NT2/D1 (cell line): ENCODE results near the gene R3HDM4.

Experiments used
- SUZ12 ChIP-seq: IDR thresholded peaks from 2 replicates; pipeline ENCODE4 v1.6.1; 2011; ENCODE audit not compliant: insufficient read length, insufficient read depth; ENCODE audit errors: extremely low read depth
- YY1 ChIP-seq: IDR thresholded peaks from 2 replicates; pipeline ENCODE4 v1.6.1; 2011; ENCODE audit not compliant: insufficient read length, insufficient read depth
- ZNF274 ChIP-seq: IDR thresholded peaks from 2 replicates; pipeline ENCODE4 v1.6.1; 2011; ENCODE audit warnings: mild to moderate bottlenecking, low read depth, low read length

GRCh38 chr19:927351-927779 is 14.3 kb upstream of the R3HDM4 start:
- TF ChIP-seq YY1 (no peak), ZNF274 (no peak), SUZ12 (no peak)
